HepG2 (cell line): ENCODE results near the gene GBGT1. TPM values are rescaled to one million over a fixed set of nuclear protein-coding genes. Genes with fewer than 3 reads are reported as not detected.
A peak's percentile ranks its signal among the peaks of the same experiment; 100 is the strongest.

Experiments used
- DRAP1 ChIP-seq: IDR thresholded peaks from 2 replicates; pipeline ENCODE4 v1.6.1; 2016; ENCODE audit warnings: missing genetic modification reagents, missing compliant biosample characterization
- FUBP1 ChIP-seq: sonication (generic); formaldehyde crosslinking; IDR thresholded peaks from 2 replicates; pipeline ENCODE4 v1.5.1; 2020; ENCODE audit warnings: missing genetic modification reagents, mild to moderate bottlenecking, borderline replicate concordance
- ZNF18 ChIP-seq: sonication (generic); formaldehyde crosslinking; IDR thresholded peaks from 2 replicates; pipeline ENCODE4 v1.8.0; 2022; ENCODE audit warnings: mild to moderate bottlenecking, missing genetic modification reagents; ENCODE audit not compliant: insufficient replicate concordance
- ZNF407 ChIP-seq: sonication (generic); formaldehyde crosslinking; IDR thresholded peaks from one replicate; pipeline ENCODE4 v1.5.1; 2020; ENCODE audit warnings: mild to moderate bottlenecking, missing genetic modification reagents; ENCODE audit errors: not compliant biosample characterization
- ZNF749 ChIP-seq: sonication (generic); formaldehyde crosslinking; IDR thresholded peaks from 2 replicates; pipeline ENCODE4 v1.8.0; 2022; ENCODE audit warnings: mild to moderate bottlenecking, missing genetic modification reagents, moderate library complexity, borderline replicate concordance
- ZNF768 ChIP-seq: sonication (generic); formaldehyde crosslinking; IDR thresholded peaks from 2 replicates; pipeline ENCODE4 v1.4.0; 2020; ENCODE audit warnings: missing genetic modification reagents
- polyA plus RNA-seq, 8 experiments: library from polyadenylated mRNA; depleted of rRNA in 3 of 8; stranded (reverse) in 7 of 8; unstranded in 1 of 8; fragments of >200 nt; fragmentation: Illumina TruSeq in 4 of 8; extraction: Trizol in 4 of 8; gene quantifications; 2 replicates each; pipeline versions ENCODE4 v1.2.1 to v1.2.3, GENCODE V29; 2011 to 2016; ENCODE audit warnings: low read depth in 4 of 8, missing spikeins in 1 of 8, mixed read lengths in 1 of 8; ENCODE audit not compliant: insufficient read depth in 1 of 8
- total RNA-seq, 5 experiments: library from RNA; depleted of rRNA; stranded (reverse); fragments of >200 nt; fragmentation: Illumina TruSeq; extraction: Trizol; gene quantifications; 2 replicates each; pipeline ENCODE4 v1.2.3, GENCODE V29; 2016; ENCODE audit warnings: low read depth in 1 of 5

The GBGT1 gene
- total and polyA plus RNA-seq, 2 of the 13 experiments (the other 11 are each of a cell fraction or from before 2014, with no cell fraction given), result not detected

GRCh38 chr9:133116346-133117231 lies 47.1 kb downstream of the GBGT1 start (continued):
- TF ChIP-seq ZNF407 (CRISPR knock-in tag) (no peak), ZNF749 (no peak), FUBP1 (CRISPR knock-in tag) (no peak), ZNF18 (CRISPR knock-in tag) (no peak), DRAP1 (CRISPR knock-in tag) (no peak), ZNF768 (CRISPR knock-in tag) (peak; percentile 55)
